Spleen (tissue), 11 donors: ENCODE measurements around the gene MMP23B. TPM values are rescaled to one million over a fixed set of nuclear protein-coding genes. Genes with fewer than 3 reads are reported as not detected.
"Not testable (repeated sequence)": the region's sequence is repeated elsewhere in the genome, so short reads cannot be mapped to it uniquely, and the experiment has no call there.

ENCODE experiments used
- DNase-seq: peaks from one replicate; pipeline ENCODE4 v3.0.0-alpha.2; 2020
- H3K27ac ChIP-seq, 8 donors: fragments of 200-600 bp; sonication (generic) in 7 of 8; 1 replicate in 4 of 8; 2 replicates in 4 of 8; pipeline versions ENCODE4 v1.5.0 to v1.8.0; 2016 to 2021; ENCODE audit warnings: inconsistent platforms in 4 of 8, mild to moderate bottlenecking in 4 of 8, moderate library complexity in 1 of 8
- H3K27me3 ChIP-seq, 7 donors: fragments of 200-600 bp; sonication (generic) in 6 of 7; replicated peaks in 1 of 7; 1 replicate in 4 of 7; 2 replicates in 3 of 7; pipeline versions ENCODE4 v1.5.0 to v1.8.0; 2016 to 2021; ENCODE audit warnings: inconsistent platforms in 3 of 7, mild to moderate bottlenecking in 1 of 7
- H3K36me3 ChIP-seq, 6 donors: fragments of 200-600 bp; sonication (generic) in 5 of 6; 1 replicate in 4 of 6; 2 replicates in 2 of 6; pipeline versions ENCODE4 v1.5.0 to v1.8.0; 2016 to 2021; ENCODE audit warnings: inconsistent platforms in 2 of 6
- H3K4me1 ChIP-seq, 6 donors: fragments of 200-600 bp; sonication (generic) in 5 of 6; 1 replicate in 3 of 6; 2 replicates in 3 of 6; pipeline versions ENCODE4 v1.5.0 to v1.8.0; 2016 to 2021; ENCODE audit warnings: inconsistent platforms in 3 of 6
- H3K4me3 ChIP-seq, 8 donors: fragments of 200-600 bp; sonication (generic) in 7 of 8; 1 replicate in 4 of 8; 2 replicates in 4 of 8; pipeline versions ENCODE4 v1.5.0 to v1.8.0; 2016 to 2021; ENCODE audit warnings: inconsistent platforms in 4 of 8, mild to moderate bottlenecking in 4 of 8, moderate library complexity in 2 of 8
- H3K9me3 ChIP-seq, 8 donors: fragments of 200-600 bp; sonication (generic) in 7 of 8; 1 replicate in 4 of 8; 2 replicates in 4 of 8; pipeline versions ENCODE4 v1.5.0 to v1.8.0; 2016 to 2021; ENCODE audit warnings: inconsistent platforms in 4 of 8
- POLR2AphosphoS5 ChIP-seq, 3 donors: sonication (generic); formaldehyde crosslinking; IDR thresholded peaks; one replicate each; pipeline ENCODE4 v1.5.1; 2017; ENCODE audit warnings: antibody characterized with exemption in 3 of 3
- WGBS, 5 donors: extraction: QIAGEN DNeasy Blood & Tissue Kit in 3 of 5; methylation state at CpG; one replicate each; pipeline versions ENCODE4 v1.1.5 to v1.1.7; 2013 to 2018; 5-methylcytosine and 5-hydroxymethylcytosine counted together
- intact Hi-C: fragments of 100-400 bp; cut with DNase I; formaldehyde crosslinking; loops from one replicate; pipeline ENCODE4 v1.15.0; 2023; ENCODE audit warnings: low total_unique reads
- polyA plus RNA-seq, 3 donors: library from polyadenylated mRNA; stranded (reverse); fragments of 200-250 nt; gene quantifications; one replicate each; pipeline ENCODE4 v1.2.1, GENCODE V29; 2013
- total RNA-seq, 7 donors: library from RNA; depleted of rRNA in 3 of 7; stranded (reverse); fragments of >200 nt in 3 of 7; fragmentation: NEBNext Ultra II Directional in 4 of 7; extraction: Animal tissue kit (Norgen Biotek cat#: 25700) in 4 of 7; gene quantifications; one replicate each; pipeline versions ENCODE4 v1.1.0 to v1.2.1, GENCODE V29; 2016 to 2021
- TF ChIP-seq, protein P1 (sequence below), 11 experiments: fragments of 200-600 bp in 7 of 11; fragments of 450-650 bp in 4 of 11; sonication (generic) in 4 of 11; IDR thresholded peaks in 8 of 11; conservative IDR thresholded peaks in 3 of 11; 1 replicate in 7 of 11; 2 replicates in 4 of 11; pipeline versions ENCODE4 v1.4.0 to v1.8.0; 2016 to 2021; ENCODE audit warnings: antibody characterized with exemption in 11 of 11, inconsistent platforms in 4 of 11, mild to moderate bottlenecking in 1 of 11
- donor health status: healthy with polysubstance abuse.
- donor health status: DM: no; HTN: no; CAD: no; lungs with moderate emphysema.
- donor health status: DM: no; HTN: no; CAD: no.
- donor health status: Bipolar disorder and iron deficiency.
- donor health status: healthy.
- donor health status: DM: no; HTN: no; CAD: no.
- donor health status: DM: yes; HTN: yes; CAD: no.

Gene MMP23B
- total and polyA plus RNA-seq, 10 donors = 1.4 to 9.3 (median 5.9) TPM

DNA sequence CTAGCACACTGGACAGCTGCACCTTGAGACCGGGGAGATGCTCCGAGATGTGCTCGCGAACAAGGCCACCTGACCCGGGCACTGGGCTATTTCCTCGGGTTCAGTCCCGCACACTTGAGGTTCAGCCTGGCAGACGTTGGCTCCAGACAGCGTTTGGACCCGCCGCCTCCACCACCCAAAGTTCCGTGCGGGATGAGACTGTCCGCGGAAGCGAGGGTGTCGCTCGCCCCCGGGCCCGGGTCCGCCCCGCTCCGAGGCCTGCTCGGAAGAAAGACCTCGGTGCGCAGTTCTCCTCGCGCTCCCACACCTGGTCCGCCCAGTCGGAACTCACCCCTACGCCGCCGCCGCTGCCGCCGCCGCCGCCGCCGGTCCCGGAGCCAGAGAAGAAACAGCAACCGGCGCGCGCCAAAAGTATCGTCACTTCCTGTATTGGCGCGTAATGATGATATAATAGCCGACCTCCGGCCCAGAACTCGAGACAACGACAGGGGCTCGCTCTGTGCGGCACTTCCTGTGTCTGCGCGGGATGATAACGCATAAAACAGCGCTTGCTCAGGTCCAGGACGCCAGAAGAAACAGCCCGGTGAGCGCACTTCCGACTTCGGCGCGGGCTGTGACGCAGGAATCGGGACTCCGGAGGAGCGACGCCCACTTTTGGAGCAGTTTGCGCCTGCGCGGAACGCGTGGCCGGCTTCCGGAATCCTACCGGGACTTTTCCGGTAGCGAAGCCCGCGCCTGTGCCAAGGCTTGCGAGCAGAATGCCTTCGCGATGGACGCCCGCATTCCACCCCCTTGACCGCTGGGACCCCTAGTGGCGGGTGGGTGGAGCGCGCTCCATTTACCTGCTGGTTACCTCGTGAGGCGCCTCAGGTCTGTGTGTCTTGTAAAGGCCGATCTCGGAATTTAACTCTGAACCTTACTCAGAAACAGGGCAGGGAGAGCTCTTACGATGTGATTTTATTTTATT is 26.9 kb downstream of the MMP23B start, which contains the start of gene CDK11B:
CDK11B (minus strand) TSS at position 422 of the 967 bp plus-strand sequence. CDS start 1,519 bp downstream, outside the sequence.
- Histone ChIP-seq H3K27ac (peak within 1 kb of the TSS; percentile 88 to 100 (median 99)), H3K4me3 (peak within 1 kb of the TSS; percentile 47 to 85 (median 62)), H3K36me3 (peaks cover 3 to 42% (median 31%) of the 10 kb centered on the region in 6 donors), H3K4me1 (peaks cover 0 to 49% (median 24%) of the 10 kb centered on the region in 6 donors)
- intact Hi-C loops, H3K9me3 ChIP-seq, H3K27me3 ChIP-seq: not testable (repeated sequence)
- WGBS, 5 donors = 0 to 1% (median 1%) methylated on average over 36 to 72 of the region's 96 CpGs
- TF ChIP-seq, protein P1, sequence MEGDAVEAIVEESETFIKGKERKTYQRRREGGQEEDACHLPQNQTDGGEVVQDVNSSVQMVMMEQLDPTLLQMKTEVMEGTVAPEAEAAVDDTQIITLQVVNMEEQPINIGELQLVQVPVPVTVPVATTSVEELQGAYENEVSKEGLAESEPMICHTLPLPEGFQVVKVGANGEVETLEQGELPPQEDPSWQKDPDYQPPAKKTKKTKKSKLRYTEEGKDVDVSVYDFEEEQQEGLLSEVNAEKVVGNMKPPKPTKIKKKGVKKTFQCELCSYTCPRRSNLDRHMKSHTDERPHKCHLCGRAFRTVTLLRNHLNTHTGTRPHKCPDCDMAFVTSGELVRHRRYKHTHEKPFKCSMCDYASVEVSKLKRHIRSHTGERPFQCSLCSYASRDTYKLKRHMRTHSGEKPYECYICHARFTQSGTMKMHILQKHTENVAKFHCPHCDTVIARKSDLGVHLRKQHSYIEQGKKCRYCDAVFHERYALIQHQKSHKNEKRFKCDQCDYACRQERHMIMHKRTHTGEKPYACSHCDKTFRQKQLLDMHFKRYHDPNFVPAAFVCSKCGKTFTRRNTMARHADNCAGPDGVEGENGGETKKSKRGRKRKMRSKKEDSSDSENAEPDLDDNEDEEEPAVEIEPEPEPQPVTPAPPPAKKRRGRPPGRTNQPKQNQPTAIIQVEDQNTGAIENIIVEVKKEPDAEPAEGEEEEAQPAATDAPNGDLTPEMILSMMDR (IDR thresholded peaks at IDR 0.05 in 8 of 11, conservative IDR thresholded peaks at IDR 0.05 in 3 of 11) = peak in 8 of 11 experiments; percentile 4 to 60 (median 50)
- peak; percentile 88 to 94 (median 92) for TF ChIP-seq POLR2AphosphoS5 (IDR thresholded peaks at IDR 0.05)
- DNase-seq = peak; percentile 99

GRCh38 chr1:1662392-1662791 is 30.4 kb downstream of the MMP23B start:
- H3K4me3 ChIP-seq, DNase-seq, H3K27me3 ChIP-seq, H3K9me3 ChIP-seq: not testable (repeated sequence)
- peaks cover 0 to 26% (median 7%) of the 10 kb centered on the region in 6 donors for H3K4me1 ChIP-seq
- peak overlapping the region in 1 of 8 donors; percentile 55 for H3K27ac ChIP-seq
- intact Hi-C loops = loop anchor here (10.0 kb wide), 1 partner anchor 62 kb away; the partner anchor contains the start of gene CDK11A
- WGBS, 5 donors = 59 to 89% (median 83%) methylated on average over 4 to 9 of the region's 9 CpGs
- peaks cover 0 to 35% (median 22%) of the 10 kb centered on the region in 6 donors for H3K36me3 ChIP-seq

- not testable (repeated sequence) for H3K4me3 ChIP-seq, H3K9me3 ChIP-seq, H3K27me3 ChIP-seq
- DNase-seq = peak; percentile 52
- peaks cover 0 to 22% (median 4%) of the 10 kb centered on the region in 6 donors for H3K4me1 ChIP-seq
- H3K27ac ChIP-seq = peak overlapping the region in 4 of 8 donors; percentile 51 to 62 (median 58)
- H3K36me3 ChIP-seq = peaks cover 0 to 41% (median 24%) of the 10 kb centered on the region in 6 donors
- intact Hi-C loops = loop anchor here (10.0 kb wide), 1 partner anchor 62 kb away; the partner anchor contains the start of gene CDK11A
- WGBS, 5 donors = 58 to 77% (median 64%) methylated on average over 13 to 15 of the region's 15 CpGs
Measured at GRCh38 chr1:1662830-1663560, 31.0 kb downstream of the MMP23B start.

- WGBS, 5 donors = 13 to 83% (median 76%) methylated on average over 1 to 7 of the region's 11 CpGs
- Histone ChIP-seq H3K4me1 (peaks cover 0 to 19% (median 2%) of the 10 kb centered on the region in 6 donors), H3K36me3 (peaks cover 0 to 53% (median 34%) of the 10 kb centered on the region in 6 donors)
- not testable (repeated sequence) for H3K27ac ChIP-seq, H3K9me3 ChIP-seq, DNase-seq, H3K27me3 ChIP-seq, H3K4me3 ChIP-seq
- intact Hi-C loops = loop anchor here (10.0 kb wide), 1 partner anchor 60 kb away; the partner anchor contains the start of gene CDK11A
Measured at GRCh38 chr1:1664318-1664717, 32.3 kb downstream of the MMP23B start.

GRCh38 chr1:1664941-1665814 is 33.2 kb downstream of the MMP23B start:
- no peaks in the 10 kb centered on the region for H3K27me3 ChIP-seq
- peaks cover 0 to 11% (median 0%) of the 10 kb centered on the region in 6 donors for H3K4me1 ChIP-seq
- peak; percentile 68 for DNase-seq
- peaks cover 0 to 61% (median 41%) of the 10 kb centered on the region in 6 donors for H3K36me3 ChIP-seq
- H3K4me3 ChIP-seq = no peak overlapping the region
- TF ChIP-seq POLR2AphosphoS5 (IDR thresholded peaks at IDR 0.05) = peak; percentile 20 to 60 (median 53)
- TF ChIP-seq, protein P1 (IDR thresholded peaks at IDR 0.05 in 8 of 11, conservative IDR thresholded peaks at IDR 0.05 in 3 of 11) = no peak
- intact Hi-C loops = loop anchor here (10.0 kb wide), 1 partner anchor 60 kb away; the partner anchor contains the start of gene CDK11A
- no peak overlapping the region for H3K27ac ChIP-seq
- 90 to 96% (median 92%) methylated on average over 13 to 27 of the region's 27 CpGs for WGBS, 5 donors
- H3K9me3 ChIP-seq = no peaks in the 10 kb centered on the region
